Cortex of kidney (tissue), 1 donor: Measurements from ENCODE around the gene GABRR3.
"Not testable (repeated sequence)": the region's sequence is repeated elsewhere in the genome, so short reads cannot be mapped to it uniquely, and the experiment has no call there.

Experiments used
- DNase-seq: peaks from one replicate; lab custom pipeline; 2025; lab: John Stamatoyannopoulos, UW

Gene GABRR3

GRCh38 chr3:98021830-98022560 lies 13.1 kb downstream of the GABRR3 start:
- DNase-seq = no peak

- DNase-seq = no peak
Measured at GRCh38 chr3:98020412-98020811, 14.7 kb downstream of the GABRR3 start.

DNA sequence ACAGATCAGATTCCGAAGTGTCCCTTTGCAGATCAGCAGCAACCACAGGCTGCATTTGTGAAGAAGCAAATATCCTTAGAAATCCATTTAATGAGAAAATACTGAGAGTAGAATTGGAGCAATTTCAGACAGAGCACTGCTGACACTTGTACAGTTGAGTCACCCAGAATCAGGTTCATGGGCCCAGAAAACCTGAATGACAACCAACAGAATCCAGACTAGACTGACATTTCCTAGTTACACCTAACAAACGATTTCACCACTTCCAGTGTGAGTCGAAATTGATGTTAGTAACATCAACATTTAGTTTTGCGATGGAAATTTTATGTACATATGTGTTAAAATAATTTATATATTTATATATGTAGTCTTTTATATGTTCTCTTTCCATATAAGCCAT lies 16.8 kb downstream of the GABRR3 start:
- DNase-seq = no peak

DNA sequence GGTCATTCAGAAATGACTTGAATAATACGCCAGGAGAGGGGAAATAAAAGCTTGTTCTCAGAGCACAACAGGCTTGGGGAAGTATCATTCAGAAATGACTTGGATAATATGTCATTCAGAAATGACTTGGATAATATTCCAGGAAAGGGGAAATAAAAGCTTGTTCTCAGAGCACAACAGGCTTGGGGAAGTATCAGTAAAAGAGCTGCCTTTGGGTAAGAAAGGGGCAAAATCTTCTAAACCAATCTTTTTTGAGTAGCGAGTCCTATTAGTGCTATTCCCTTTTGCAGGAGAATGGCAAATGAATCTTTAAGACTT lies 20.9 kb downstream of the GABRR3 start:
- DNase-seq = no peak

DNA sequence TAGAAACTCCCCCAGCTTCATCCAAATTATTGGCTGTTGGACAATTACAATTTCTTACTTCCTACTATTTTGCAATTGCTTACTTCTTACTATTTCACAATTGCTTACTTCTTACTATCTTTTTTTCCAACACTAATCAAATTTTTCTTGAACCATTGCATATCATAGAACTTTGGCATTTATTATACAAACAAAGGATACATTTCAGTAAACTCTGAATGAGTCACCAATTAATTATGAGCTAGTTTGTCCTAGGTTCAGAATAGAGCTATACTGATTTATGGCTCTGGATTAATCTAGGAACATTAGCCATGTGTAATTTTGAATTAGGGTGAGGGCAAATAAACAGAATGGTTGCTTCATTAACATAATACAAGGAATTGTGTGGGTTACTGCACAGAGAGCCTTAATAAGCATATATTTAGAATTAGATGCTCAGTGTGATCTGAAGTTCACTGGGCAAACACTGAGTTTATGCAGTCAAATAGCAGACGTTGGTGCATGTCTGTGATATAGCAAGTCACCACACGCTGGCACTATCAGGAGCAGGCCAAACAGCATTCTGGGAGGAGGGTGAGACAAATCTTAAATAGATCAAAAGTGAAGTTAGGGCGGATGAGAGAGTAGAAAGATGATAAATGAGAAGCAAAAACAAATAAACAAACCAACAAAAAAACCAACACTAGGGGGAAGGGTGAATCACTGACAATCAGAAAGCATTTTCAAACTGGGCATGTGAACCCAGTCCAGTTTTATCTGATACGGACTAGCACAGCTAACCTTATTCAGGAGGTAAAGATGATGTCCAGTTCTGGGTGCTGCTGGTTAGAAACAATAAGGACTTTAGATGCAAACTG lies 21.5 kb downstream of the GABRR3 start:
- no peak for DNase-seq

GRCh38 chr3:98012979-98013378 lies 22.1 kb downstream of the GABRR3 start:
- no peak for DNase-seq

DNA sequence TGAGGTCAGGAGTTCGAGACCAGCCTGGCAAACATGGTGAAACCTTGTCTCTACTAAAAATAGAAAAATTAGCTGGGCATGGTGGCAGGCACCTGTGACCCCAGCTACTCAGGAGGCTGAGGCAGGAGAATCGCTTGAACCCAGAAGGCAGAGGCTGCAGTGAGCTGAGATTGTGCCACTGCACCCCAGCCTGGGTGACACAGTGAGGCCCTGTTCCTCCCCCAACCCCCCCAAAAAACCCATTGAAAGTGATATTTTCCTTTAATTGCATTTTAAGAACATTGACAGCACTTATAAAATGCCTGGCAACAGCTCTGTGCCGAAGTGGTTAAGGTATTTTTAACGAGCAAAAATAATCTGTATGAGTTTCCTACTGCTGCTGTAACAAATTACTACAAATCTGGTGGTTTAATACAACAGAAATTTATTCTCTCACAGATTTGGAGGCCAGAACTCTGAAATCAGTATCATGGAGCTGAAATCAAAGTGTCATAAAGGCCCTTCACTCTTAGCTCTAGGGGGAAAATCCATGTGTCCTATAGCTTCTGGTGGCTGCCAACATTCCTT lies 24.1 kb downstream of the GABRR3 start:
- not testable (repeated sequence) for DNase-seq

GRCh38 chr3:98010194-98010882 lies 24.8 kb downstream of the GABRR3 start:
- DNase-seq = no peak

DNA sequence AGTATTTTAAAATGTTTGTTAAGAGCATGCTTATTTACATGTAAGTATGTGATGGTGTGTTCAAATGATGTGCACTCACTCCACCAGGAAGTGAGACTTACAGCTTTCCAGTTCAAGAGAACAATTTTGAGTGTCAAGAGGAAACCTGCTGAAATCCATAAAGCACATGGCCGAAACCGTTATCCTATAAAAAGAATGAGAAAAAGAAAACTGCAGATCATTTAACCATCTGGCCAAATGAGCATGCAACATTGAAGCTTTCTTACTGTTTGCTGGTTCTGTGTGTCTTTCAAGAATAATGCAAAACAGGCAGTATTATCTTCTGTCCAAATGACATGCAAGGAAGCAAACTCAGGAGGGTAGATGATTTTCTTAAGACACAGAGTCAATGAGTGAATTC lies 26.3 kb downstream of the GABRR3 start:
- no peak for DNase-seq

- DNase-seq = no peak
Measured at GRCh38 chr3:98005438-98005837, 29.7 kb downstream of the GABRR3 start.

DNA sequence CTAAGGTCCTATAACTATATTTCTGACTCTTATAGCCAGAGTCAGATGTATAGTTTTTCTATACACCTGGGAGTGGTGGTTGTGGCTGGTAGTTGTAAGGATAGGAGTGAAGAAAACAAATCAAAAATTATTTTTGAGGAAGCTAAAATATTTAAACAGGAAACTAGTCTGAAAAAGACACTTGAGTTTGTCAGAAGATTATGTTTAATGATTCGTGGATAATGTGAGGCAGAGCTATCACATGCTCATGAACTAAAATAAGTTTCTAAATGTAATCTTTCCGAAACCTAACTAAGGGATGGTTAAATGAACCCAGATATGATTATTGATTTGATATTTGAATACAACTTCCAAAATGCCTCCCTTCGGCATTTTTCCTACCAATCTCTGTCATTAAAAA lies 30.4 kb downstream of the GABRR3 start:
- no peak for DNase-seq

- no peak for DNase-seq
Measured at GRCh38 chr3:98003306-98003969, 31.7 kb downstream of the GABRR3 start.

DNA sequence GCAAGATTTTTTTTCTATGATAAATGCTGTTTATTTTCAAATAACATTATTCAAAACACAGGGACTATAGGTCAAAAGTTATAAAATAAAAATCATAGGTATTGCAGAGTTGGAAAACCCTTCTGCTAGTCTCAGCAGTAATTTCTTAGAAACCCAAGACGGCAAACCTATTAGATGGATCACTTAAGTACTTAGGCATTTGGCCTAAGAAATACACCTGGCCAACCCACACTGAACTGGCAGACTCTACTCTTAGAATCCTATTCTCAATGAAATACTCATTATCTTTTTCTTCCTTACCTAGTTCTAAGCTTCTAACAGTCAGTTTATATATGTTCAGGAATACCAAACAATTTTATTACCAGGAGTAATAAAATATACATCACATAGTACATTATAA lies 32.4 kb downstream of the GABRR3 start:
- no peak for DNase-seq

DNA sequence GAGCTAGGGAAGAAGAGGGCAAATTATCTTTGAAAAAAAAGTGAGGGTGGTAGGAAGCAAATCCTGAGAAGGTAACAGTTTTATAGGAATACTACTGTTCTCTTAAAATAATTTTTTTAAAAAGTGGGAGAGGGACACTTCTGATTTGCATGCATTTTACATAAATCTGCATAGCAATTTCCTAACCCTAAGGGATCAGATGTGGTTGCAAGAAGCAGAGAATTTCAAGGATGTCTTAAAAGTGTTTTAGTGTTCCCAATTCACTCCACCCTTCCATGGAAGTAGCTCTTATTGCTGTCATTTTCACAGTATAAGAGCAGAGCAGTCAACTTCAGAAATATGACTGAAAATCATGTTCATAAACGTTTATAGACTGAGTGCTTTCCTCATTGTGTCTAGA lies 35.1 kb downstream of the GABRR3 start:
- no peak for DNase-seq

DNA sequence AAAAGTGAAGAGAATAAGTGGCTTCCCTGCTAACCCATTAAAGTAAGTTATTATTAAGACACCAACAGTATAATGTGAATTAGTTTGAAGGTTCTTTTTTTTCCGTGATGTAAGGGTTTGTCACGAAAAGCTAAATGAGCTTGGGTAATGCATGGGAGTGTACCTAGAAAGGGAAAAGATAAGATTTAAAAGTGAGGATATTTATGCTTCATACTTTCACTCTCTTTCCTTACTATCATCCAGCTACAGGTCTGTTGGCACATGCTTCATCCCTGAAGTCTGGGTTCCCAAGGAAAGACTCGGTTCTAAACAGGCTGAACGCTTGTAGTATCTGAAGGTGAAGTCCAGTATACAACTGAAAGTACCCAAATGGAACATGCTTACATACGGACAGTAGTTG lies 36.0 kb downstream of the GABRR3 start:
- DNase-seq = no peak

GRCh38 chr3:97996988-97997387 lies 38.1 kb downstream of the GABRR3 start:
- no peak for DNase-seq

DNA sequence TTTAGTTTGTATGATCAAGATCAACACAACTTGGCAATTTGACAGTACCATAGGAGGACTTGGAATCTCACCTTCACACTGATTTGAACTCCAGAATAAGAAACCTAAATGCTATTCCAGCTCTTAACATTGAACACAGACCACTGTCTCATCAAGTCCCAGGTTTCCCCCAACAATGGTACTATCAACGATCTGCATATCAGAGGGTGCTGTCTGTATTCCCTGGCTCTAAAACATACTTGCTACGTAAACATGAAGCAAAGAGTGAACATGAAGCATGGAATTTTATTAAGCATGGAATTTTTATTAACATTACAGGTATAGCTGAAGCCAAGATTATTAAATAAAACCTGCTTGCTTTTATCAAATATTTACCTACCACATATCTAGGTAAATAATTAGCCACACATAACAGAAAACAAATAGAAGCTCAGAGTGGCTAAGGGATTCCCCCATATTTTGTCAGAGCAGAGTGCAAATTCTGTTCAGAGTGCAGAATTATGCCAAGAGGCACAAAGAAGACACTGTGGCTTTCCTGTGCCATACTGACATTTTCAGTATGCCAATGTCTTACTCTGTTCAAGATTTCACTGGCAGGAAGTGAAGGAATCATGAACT lies 40.7 kb downstream of the GABRR3 start:
- no peak for DNase-seq

DNA sequence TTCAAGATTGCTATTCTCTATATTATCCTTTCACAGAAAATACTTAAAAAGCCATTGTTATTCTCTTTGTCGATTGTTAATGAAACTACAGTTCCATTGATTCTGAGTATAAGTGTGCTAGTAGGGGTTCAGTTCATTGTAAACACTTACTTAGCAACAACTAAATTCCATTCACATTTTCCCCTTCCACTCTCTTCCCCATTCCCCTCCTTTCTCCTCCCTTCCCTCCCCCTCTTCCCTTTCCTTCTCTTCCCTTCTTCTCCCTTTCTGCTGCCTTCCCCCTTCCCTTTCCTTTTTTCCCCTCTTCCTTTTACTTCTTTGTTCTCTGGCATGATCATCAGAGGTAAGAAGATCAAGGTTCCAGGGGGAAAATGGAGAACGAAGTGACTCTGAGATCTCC lies 41.6 kb downstream of the GABRR3 start:
- no peak for DNase-seq

DNA sequence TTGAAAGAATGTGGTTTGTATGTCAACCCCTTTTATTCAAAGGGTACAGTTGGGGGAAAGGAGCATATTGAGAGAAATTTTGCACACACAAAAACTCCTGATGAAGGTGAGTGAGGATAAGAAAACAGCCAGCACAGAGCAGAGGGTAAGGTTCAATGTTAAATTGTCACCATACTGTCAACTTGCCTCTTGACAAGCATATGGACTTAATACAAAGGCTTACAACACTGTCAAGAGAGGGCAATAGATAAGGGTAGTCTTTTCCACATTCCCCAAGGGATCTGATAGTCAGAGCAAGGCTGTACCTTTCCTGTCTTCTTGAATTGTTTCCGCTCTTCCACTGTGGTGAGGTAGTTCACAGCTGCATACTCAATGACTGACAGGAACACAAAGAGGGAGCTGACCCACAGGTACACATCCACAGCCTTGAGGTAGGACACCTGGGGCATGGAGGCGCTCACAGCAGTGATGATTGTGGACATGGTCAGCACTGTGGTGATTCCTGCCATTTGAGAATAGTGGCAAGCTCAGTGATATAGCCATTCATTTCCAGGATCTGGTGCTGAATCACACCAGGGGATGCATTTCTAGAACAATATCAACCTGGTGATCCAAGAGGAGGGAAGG lies 42.5 kb downstream of the GABRR3 start:
- DNase-seq = no peak

- no peak for DNase-seq
Measured at GRCh38 chr3:97991293-97991682, 43.8 kb downstream of the GABRR3 start.

DNA sequence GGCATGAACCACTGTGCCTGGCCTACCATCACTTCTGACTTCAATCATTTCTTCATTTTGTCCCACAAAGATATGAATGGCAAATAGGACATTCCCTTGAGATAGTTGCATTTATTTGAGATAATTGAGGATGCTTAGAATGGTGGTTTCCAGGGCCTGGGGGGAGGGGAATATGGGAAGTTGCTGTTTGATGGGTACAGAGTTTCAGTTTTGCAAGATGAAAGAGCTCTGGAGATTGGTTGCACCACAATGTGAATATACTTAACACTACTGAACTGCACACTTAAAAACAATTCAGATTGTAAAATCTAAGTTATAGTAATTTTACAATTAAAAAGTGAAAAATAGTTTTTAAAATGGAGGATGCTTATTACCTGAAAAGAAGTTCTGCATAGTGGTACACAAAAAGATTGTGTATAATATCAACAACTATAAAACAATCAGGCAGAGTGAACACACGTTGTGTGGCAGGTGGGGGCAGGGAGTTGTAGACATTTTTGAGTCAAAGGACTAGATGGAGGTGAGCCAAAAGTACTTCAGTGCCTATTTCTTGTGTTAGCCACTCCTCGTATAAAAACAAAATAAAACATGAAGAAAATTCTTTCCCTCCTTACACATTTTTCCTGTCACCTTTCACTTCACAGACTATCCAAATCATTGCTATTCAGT lies 44.4 kb downstream of the GABRR3 start:
- no peak for DNase-seq
